Measurements from ENCODE around the gene DCST2. TPM values are rescaled to one million over a fixed set of nuclear protein-coding genes. Genes with fewer than 3 reads are reported as not detected.

The DCST2 gene
- total and polyA plus RNA-seq, 9 of the 15 experiments (the other 6 are each of a cell fraction or from before 2014, with no cell fraction given) = 0.09 to 0.49 (median 0.11) TPM; not detected in 3

- no peak for TF ChIP-seq ZBTB40 (IDR thresholded peaks at IDR 0.05)
- no peak for TF ChIP-seq ZBTB40 (CRISPR knock-in tag; IDR thresholded peaks at IDR 0.05)
- TF ChIP-seq ATF4 (CRISPR knock-in tag; IDR thresholded peaks at IDR 0.05) = peak; percentile 55; the same call in 1 of the 2 replicates
- no peak for TF ChIP-seq ZNF512 (tag; IDR thresholded peaks at IDR 0.05)
- TF ChIP-seq SMARCC2 (IDR thresholded peaks at IDR 0.05; ENCODE audit: low read depth) = no peak
- no peak for TF ChIP-seq CBFA2T3 (IDR thresholded peaks at IDR 0.05)
- TF ChIP-seq ZNF384 (IDR thresholded peaks at IDR 0.05; ENCODE audit: low read depth, low read length) = no peak
- TF ChIP-seq TCF3 (CRISPR knock-in tag; IDR thresholded peaks at IDR 0.05) = no peak
- no peak for TF ChIP-seq ZNF449 (CRISPR knock-in tag; IDR thresholded peaks at IDR 0.05)
- TF ChIP-seq PKNOX1 (IDR thresholded peaks at IDR 0.05) = 0 out of 2 replicates have a peak, but pooled peaks have one; percentile 22
- TF ChIP-seq HDAC1 (IDR thresholded peaks at IDR 0.05) = no peak
- peak; percentile 80 for TF ChIP-seq MECOM (CRISPR knock-in tag; IDR thresholded peaks at IDR 0.05)
These were observed 16.3 kb upstream of the DCST2 start (continued) for GRCh38 chr1:155049651-155050559.

All from K562 (cell line).